AG08396 (cell line): ENCODE results near the gene MYT1.

Experiments used
- DNase-seq: peaks from one replicate; pipeline ENCODE4 v3.0.0; 2012; ENCODE audit warnings: low spot score, mixed read lengths

MYT1 gene

GRCh38 chr20:64140061-64140931 lies 24.0 kb upstream of the MYT1 start:
- DNase-seq: no peak

GRCh38 chr20:64140956-64141355 lies 23.3 kb upstream of the MYT1 start:
- DNase-seq: no peak

GRCh38 chr20:64142590-64142989 lies 21.7 kb upstream of the MYT1 start:
- no peak for DNase-seq

GRCh38 chr20:64143018-64143801 lies 21.0 kb upstream of the MYT1 start:
- no peak for DNase-seq

GRCh38 chr20:64144144-64144912 lies 19.9 kb upstream of the MYT1 start:
- DNase-seq: no peak

GRCh38 chr20:64145458-64146300 lies 18.6 kb upstream of the MYT1 start:
- no peak for DNase-seq

- no peak for DNase-seq
Observed at GRCh38 chr20:64146301-64146935, 17.8 kb upstream of the MYT1 start.

GRCh38 chr20:64146936-64147477 lies 17.2 kb upstream of the MYT1 start:
- no peak for DNase-seq

GRCh38 chr20:64148581-64148980 lies 15.7 kb upstream of the MYT1 start:
- DNase-seq: no peak

GRCh38 chr20:64149141-64149540 lies 15.1 kb upstream of the MYT1 start:
- DNase-seq: no peak

GRCh38 chr20:64149809-64150560 lies 14.3 kb upstream of the MYT1 start:
- DNase-seq: no peak

- no peak for DNase-seq
Observed at GRCh38 chr20:64150756-64151632, 13.3 kb upstream of the MYT1 start.

GRCh38 chr20:64151633-64152530 lies 12.4 kb upstream of the MYT1 start:
- no peak for DNase-seq

- no peak for DNase-seq
Observed at GRCh38 chr20:64152906-64153305, 11.3 kb upstream of the MYT1 start.

- DNase-seq: no peak
Observed at GRCh38 chr20:64153410-64153809, 10.8 kb upstream of the MYT1 start.

GRCh38 chr20:64153861-64154589 lies 10.2 kb upstream of the MYT1 start:
- no peak for DNase-seq

GRCh38 chr20:64154590-64155257 lies 9.5 kb upstream of the MYT1 start:
- DNase-seq: no peak
